GM18520 (cell line): ENCODE data around the gene IFI30.

Experiments used
- ATAC-seq: cut with Tn5 transposase; IDR thresholded peaks from one replicate; pipeline ENCODE4 v1.9.1; 2021; ENCODE audit not compliant: unreplicated experiment

IFI30 gene

DNA sequence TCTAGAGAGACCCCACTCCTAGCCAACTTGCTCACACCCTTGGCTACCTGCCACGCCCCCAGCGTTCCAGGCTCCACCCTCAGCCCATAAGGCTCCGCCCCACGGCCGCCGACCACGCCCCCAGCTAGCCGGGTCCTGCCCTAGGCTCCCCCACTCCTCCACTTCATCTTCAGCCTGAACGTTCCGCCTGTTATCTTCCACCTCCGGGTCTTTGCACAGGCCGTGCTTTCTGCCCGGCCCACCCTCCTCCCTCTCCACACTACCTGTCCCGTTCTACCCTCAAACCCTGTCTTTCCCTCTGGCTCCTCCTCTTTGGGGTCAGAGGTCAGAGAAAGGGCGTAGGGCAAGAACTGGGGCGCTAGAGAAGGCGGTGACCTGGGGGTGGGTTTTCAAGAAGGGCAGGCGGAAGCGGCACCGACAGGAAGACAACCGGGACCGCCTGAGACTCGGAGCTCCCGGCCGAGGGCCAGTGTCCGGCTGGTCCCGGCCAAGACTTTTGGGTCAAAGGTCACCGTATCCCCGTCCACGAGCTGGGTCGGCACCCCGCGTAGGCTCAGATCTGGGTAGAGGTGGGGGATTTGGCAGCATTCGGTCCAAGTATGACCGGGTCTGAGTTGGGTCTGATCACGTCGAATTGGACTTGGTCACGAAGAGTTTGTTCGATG, 50.4 kb downstream of the IFI30 start:
- ATAC-seq: no peak

GRCh38 chr19:18224525-18225354, 51.1 kb downstream of the IFI30 start:
- ATAC-seq: peak; percentile 94

DNA sequence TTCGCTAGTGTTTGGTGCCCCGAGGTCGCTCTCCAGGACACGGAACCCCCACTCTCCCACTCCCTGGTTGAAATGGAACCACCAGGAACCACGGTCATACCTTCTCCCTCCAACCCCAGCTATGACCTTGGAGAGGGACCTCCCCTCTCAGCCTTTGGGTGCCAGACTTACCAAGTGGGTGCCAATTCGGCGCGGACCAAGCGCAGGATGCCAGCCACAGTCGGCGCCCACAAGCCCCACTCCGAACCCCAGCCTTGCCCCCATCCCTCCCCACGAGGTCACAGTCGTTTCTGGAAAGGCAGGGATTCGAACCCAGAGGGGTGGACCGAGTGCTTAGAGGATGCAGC, 51.7 kb downstream of the IFI30 start:
- ATAC-seq: no peak

GRCh38 chr19:18225702-18226468, 52.3 kb downstream of the IFI30 start, which contains the start of gene PDE4C:
TSS of gene PDE4C (minus strand) at chr19:18226438. CDS start at chr19:18226415, 23 bp downstream.
- no peak for ATAC-seq

DNA sequence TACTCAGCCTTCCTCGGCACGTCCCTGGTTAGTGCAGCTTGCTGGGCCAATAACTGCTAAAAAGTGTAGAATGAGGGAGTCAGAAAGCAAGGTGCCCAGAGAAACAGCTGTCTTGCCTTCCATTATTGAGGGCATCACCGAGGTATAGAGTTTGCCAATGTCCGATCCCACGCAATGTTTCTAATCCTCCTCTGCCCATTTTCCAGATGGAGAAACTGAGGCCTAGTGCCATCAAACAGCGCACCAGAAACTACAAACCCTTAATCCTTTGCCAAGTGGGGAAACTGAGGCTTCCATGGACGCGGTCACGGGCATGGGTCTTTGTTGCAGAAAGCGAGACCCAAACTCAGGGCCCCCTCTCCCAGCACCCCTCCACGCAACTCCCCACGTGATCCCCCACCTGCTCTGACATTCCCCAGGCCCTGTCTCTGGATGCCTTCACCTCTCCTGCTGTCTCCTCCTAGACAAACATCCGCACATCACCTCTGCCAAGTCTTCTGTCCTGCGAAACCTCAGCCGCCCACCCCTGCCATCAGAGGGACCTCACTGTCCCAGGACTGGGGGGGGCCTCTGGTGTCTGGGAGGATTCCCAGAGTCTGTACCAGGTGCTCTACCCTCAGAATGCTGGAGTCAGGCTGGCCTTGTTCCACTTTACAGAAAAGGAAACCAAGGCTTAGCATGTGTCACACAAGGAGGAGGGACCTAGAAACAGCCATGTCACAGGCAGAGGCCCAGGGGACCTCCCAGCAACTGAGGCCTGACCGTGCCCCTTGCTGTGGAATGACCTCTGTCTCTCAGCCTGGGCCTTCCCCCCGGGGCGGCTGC, 53.6 kb downstream of the IFI30 start:
- no peak for ATAC-seq
